Mucosa of descending colon (tissue), 3 donors: Measurements from ENCODE around the gene IQCM. TPM values are rescaled to one million over a fixed set of nuclear protein-coding genes. Genes with fewer than 3 reads are reported as not detected.

Source experiments
- ATAC-seq: fragments of 200-7000 bp; cut with Tn5 transposase; one replicate; pipeline ENCODE4 v1.9.1; 2020; ENCODE audit warnings: mild to moderate bottlenecking, moderate library complexity
- DNase-seq, 3 donors: peaks; one replicate each; pipeline ENCODE4 v3.0.0-alpha.2; 2020
- H3K36me3 ChIP-seq: fragments of 200-600 bp; one replicate; pipeline ENCODE4 v1.8.0; 2021; ENCODE audit warnings: low read depth, mild to moderate bottlenecking
- H3K4me1 ChIP-seq: fragments of 200-600 bp; one replicate; pipeline ENCODE4 v1.8.0; 2021; ENCODE audit warnings: low read depth, mild to moderate bottlenecking
- H3K4me3 ChIP-seq: fragments of 200-600 bp; one replicate; pipeline ENCODE4 v1.8.0; 2021; ENCODE audit warnings: mild to moderate bottlenecking
- H3K9me3 ChIP-seq: fragments of 200-600 bp; one replicate; pipeline ENCODE4 v1.8.0; 2021; ENCODE audit warnings: mild to moderate bottlenecking
- intact Hi-C, 2 donors: fragments of 100-400 bp; cut with DNase I in 1 of 2; cut with micrococcal nuclease in 1 of 2; formaldehyde crosslinking; loops; one replicate each; pipeline versions ENCODE4 v1.11.0 to v1.11.1; 2022; cut with DNase I, micrococcal nuclease
- total RNA-seq, 3 donors: library from RNA; stranded (reverse); fragmentation: NEBNext Ultra II Directional in 2 of 3; extraction: Animal tissue kit (Norgen Biotek cat#: 25700) in 2 of 3; gene quantifications; one replicate each; pipeline versions ENCODE4 v1.2.1 to v1.2.4, GENCODE V29; 2021 to 2023
- TF ChIP-seq, protein P1 (sequence below): fragments of 200-600 bp; IDR thresholded peaks from one replicate; pipeline ENCODE4 v1.8.0; 2022; ENCODE audit warnings: antibody characterized with exemption, mild to moderate bottlenecking
- donor health status: DM: no; HTN: no; CAD: no; lungs with moderate emphysema.
- donor health status: DM: no; HTN: no; CAD: no.
- donor health status: DM: no; HTN: yes; CAD: no.

IQCM gene
- total RNA-seq, 3 donors from 2014 or later, result 3.0 to 16.8 (median 5.2) TPM

DNA sequence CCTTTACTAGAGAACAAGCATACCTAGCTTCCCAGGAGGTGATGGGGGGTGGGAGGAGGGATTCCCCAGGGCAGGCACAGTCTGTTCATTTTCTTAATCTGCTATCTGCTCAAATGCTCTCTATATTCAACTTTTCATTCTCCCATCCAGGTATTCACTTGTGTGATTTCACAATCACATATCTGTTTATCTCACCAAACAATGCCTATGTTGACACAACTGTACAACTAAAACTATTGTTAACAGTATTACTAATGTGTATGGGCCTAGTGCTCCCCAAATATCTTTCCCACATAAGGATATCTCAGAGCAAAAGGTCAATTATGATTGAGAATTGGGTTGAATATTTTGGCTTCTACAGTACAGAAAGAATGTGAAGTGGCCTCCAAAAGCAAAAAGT, 210.8 kb downstream of the IQCM start:
- ATAC-seq (no peak), DNase-seq (no peak)
- no peaks in the 10 kb centered on the region for H3K4me1 ChIP-seq
- no peak overlapping the region for H3K4me3 ChIP-seq
- TF ChIP-seq, protein P1, sequence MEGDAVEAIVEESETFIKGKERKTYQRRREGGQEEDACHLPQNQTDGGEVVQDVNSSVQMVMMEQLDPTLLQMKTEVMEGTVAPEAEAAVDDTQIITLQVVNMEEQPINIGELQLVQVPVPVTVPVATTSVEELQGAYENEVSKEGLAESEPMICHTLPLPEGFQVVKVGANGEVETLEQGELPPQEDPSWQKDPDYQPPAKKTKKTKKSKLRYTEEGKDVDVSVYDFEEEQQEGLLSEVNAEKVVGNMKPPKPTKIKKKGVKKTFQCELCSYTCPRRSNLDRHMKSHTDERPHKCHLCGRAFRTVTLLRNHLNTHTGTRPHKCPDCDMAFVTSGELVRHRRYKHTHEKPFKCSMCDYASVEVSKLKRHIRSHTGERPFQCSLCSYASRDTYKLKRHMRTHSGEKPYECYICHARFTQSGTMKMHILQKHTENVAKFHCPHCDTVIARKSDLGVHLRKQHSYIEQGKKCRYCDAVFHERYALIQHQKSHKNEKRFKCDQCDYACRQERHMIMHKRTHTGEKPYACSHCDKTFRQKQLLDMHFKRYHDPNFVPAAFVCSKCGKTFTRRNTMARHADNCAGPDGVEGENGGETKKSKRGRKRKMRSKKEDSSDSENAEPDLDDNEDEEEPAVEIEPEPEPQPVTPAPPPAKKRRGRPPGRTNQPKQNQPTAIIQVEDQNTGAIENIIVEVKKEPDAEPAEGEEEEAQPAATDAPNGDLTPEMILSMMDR, result no peak
- intact Hi-C loops, result no loop called here
- H3K9me3 ChIP-seq, result no peaks in the 10 kb centered on the region
- H3K36me3 ChIP-seq, result no peaks in the 10 kb centered on the region

DNA sequence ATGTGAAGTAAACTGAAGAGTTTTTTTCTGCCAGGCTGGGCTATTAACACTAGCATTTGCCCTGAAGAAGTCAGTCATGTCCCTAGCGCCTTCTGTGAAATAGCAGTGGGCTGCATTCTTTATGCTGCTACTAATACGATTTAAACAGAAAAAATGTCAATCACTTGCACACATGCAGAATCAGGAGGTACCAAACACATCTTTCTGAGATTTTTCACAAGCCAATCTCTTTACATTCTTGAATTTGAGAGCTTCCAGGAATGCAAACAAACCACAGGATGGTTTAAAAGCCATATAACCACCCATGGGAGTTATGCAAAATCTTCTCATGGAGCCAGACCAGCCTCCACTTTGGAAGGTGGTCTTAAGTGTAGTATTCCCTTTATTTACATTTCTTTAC, 220.1 kb downstream of the IQCM start:
- Histone ChIP-seq H3K36me3 (no peaks in the 10 kb centered on the region), H3K4me3 (no peak overlapping the region), H3K9me3 (no peaks in the 10 kb centered on the region), H3K4me1 (no peaks in the 10 kb centered on the region)
- DNase-seq, result no peak
- TF ChIP-seq, protein P1, result no peak
- intact Hi-C loops, result no loop called here
- ATAC-seq, result no peak

DNA sequence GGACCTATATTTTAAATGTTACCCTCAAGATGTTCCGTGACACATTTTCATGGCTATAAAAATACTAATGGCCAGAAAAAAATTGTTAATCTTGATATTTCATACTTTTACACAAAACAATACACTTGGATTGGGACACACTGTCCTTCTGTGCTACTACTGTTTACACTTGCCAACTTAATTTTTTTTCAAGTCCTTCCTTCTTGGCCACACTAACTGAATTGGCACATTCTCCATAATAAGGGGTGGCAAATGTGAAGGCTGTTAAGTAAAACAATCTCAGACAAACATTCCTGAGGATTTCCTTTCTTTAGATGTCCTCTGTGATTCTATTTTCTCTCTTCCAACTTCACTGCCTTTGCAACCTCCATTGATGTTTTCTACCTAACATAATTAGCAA, 225.8 kb downstream of the IQCM start:
- H3K36me3 ChIP-seq, result no peaks in the 10 kb centered on the region
- H3K9me3 ChIP-seq, result no peaks in the 10 kb centered on the region
- H3K4me3 ChIP-seq, result no peak overlapping the region
- no peak for ATAC-seq
- no peak for DNase-seq
- intact Hi-C loops, result no loop called here
- no peaks in the 10 kb centered on the region for H3K4me1 ChIP-seq
- TF ChIP-seq, protein P1, result no peak

DNA sequence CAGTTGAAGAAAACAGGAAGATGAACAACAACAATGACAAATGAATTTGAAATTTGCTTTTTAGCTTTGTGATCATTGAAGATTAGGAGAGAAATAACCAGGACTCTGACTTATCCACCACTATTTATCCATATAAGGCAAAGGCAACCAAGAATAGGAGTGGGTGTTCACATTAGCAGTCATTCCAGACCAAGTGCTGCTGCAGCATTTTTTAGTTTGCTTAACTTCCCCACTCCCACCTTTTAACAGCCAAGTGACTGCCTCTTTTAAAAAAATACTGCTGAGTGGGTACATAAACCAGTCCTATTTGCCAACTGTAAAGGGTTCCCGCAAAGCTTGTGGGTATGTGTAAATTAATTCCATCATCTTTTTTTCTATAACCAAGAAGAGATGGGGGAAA, 230.9 kb downstream of the IQCM start:
- TF ChIP-seq, protein P1, result no peak
- Histone ChIP-seq H3K4me3 (no peak overlapping the region), H3K9me3 (no peaks in the 10 kb centered on the region), H3K4me1 (no peaks in the 10 kb centered on the region), H3K36me3 (no peaks in the 10 kb centered on the region)
- intact Hi-C loops, result no loop called here
- no peak for ATAC-seq
- no peak for DNase-seq

DNA sequence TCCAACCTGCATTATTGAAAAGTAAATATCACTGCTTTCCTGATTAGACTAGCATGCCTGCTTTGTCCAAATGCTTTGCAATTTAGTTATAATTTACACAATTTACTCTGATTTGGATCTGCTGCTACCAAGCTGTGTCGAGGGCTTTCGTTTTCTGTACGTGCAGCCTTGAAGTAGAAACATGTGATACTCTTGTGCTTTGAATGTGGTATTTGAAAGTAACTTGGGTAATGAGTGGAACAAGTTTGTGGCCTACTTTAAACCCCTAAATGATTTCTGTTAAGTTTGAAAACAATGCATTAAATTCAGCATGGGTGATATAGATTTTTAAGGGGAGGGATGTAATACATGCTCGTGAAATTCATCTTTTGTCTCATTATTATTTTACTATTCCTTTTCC, 240.7 kb downstream of the IQCM start:
- Histone ChIP-seq H3K4me1 (no peaks in the 10 kb centered on the region), H3K36me3 (no peaks in the 10 kb centered on the region), H3K9me3 (no peaks in the 10 kb centered on the region), H3K4me3 (no peak overlapping the region)
- DNase-seq, result no peak
- intact Hi-C loops, result no loop called here
- ATAC-seq, result no peak
- TF ChIP-seq, protein P1, result no peak

DNA sequence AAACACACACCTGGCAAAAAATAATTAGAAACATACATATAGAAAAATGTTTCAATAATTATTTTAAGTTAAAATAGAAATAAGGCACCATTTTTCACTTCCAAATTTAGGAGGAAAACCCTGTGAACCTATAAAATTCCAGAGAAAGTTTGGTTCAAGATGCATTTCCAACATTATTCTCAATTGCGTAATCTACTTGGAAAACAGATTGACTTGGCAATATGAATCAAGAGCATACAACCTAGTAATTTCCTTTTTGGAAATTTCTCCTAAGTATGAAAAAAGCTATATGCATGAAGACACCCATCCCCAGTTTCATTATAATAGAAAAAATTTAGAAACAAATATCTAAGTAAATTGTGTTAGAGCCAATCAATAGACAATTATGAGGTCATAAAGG, 242.9 kb downstream of the IQCM start:
- TF ChIP-seq, protein P1, result no peak
- H3K4me1 ChIP-seq, result no peaks in the 10 kb centered on the region
- ATAC-seq, result no peak
- H3K9me3 ChIP-seq, result no peaks in the 10 kb centered on the region
- no peak for DNase-seq
- intact Hi-C loops, result no loop called here
- H3K4me3 ChIP-seq, result no peak overlapping the region
- no peaks in the 10 kb centered on the region for H3K36me3 ChIP-seq
